Measurements from ENCODE around the gene TAS2R13. TPM values are rescaled to one million over a fixed set of nuclear protein-coding genes. Genes with fewer than 3 reads are reported as not detected.

TAS2R13 gene
- total RNA-seq, 3 donors from 2014 or later, result 3.5 to 6.9 (median 5.9) TPM

- no peak for DNase-seq (ENCODE audit: low spot score in 2 of 2)
- no peaks in the 10 kb centered on the region for H3K36me3 ChIP-seq
- H3K4me1 ChIP-seq, result no peaks in the 10 kb centered on the region
- no peak overlapping the region for H3K4me3 ChIP-seq
- H3K9me3 ChIP-seq, result peaks cover 26 to 27% of the 10 kb centered on the region in 2 donors
- intact Hi-C loops (cut with DNase I; ENCODE audit: low total_unique reads), result no loop called here
- H3K27ac ChIP-seq, result no peak overlapping the region
- H3K27me3 ChIP-seq, result no peaks in the 10 kb centered on the region
- TF ChIP-seq POLR2AphosphoS5 (IDR thresholded peaks at IDR 0.05) (no peak), POLR2A (IDR thresholded peaks at IDR 0.05) (no peak), CTCF (IDR thresholded peaks at IDR 0.05) (no peak)
Observed at GRCh38 chr12:10900972-10901371, 8.4 kb downstream of the TAS2R13 start.

GRCh38 chr12:10900530-10900929, 8.8 kb downstream of the TAS2R13 start:
- intact Hi-C loops (cut with DNase I; ENCODE audit: low total_unique reads), result no loop called here
- H3K4me1 ChIP-seq, result no peaks in the 10 kb centered on the region
- H3K36me3 ChIP-seq, result no peaks in the 10 kb centered on the region
- no peak overlapping the region for H3K4me3 ChIP-seq
- H3K9me3 ChIP-seq, result peaks cover 26 to 27% of the 10 kb centered on the region in 2 donors
- H3K27ac ChIP-seq, result no peak overlapping the region
- TF ChIP-seq POLR2A (IDR thresholded peaks at IDR 0.05) (no peak), CTCF (IDR thresholded peaks at IDR 0.05) (no peak), POLR2AphosphoS5 (IDR thresholded peaks at IDR 0.05) (no peak)
- H3K27me3 ChIP-seq, result no peaks in the 10 kb centered on the region
- no peak for DNase-seq (ENCODE audit: low spot score in 2 of 2)

- no peaks in the 10 kb centered on the region for H3K27me3 ChIP-seq
- TF ChIP-seq POLR2AphosphoS5 (IDR thresholded peaks at IDR 0.05), result no peak
- TF ChIP-seq POLR2A (IDR thresholded peaks at IDR 0.05), result no peak
- no peak for TF ChIP-seq CTCF (IDR thresholded peaks at IDR 0.05)
- DNase-seq (ENCODE audit: low spot score in 2 of 2), result no peak
Observed at GRCh38 chr12:10896854-10897253, 12.5 kb downstream of the TAS2R13 start.

GRCh38 chr12:10891937-10892336, 17.4 kb downstream of the TAS2R13 start:
- Histone ChIP-seq H3K4me1 (no peaks in the 10 kb centered on the region), H3K9me3 (no peaks in the 10 kb centered on the region), H3K4me3 (no peak overlapping the region), H3K36me3 (no peaks in the 10 kb centered on the region), H3K27ac (no peak overlapping the region), H3K27me3 (no peaks in the 10 kb centered on the region)
- intact Hi-C loops (cut with DNase I; ENCODE audit: low total_unique reads), result no loop called here
- TF ChIP-seq CTCF (IDR thresholded peaks at IDR 0.05) (no peak), POLR2AphosphoS5 (IDR thresholded peaks at IDR 0.05) (no peak), POLR2A (IDR thresholded peaks at IDR 0.05) (no peak)
- no peak for DNase-seq (ENCODE audit: low spot score in 2 of 2)

More at GRCh38 chr12:10896854-10897253, 12.5 kb downstream of the TAS2R13 start:
- intact Hi-C loops (cut with DNase I; ENCODE audit: low total_unique reads), result no loop called here
- Histone ChIP-seq H3K27ac (no peak overlapping the region), H3K36me3 (no peaks in the 10 kb centered on the region), H3K4me1 (no peaks in the 10 kb centered on the region), H3K9me3 (peaks cover 0 to 5% of the 10 kb centered on the region in 2 donors), H3K4me3 (no peak overlapping the region)

- TF ChIP-seq POLR2AphosphoS5 (IDR thresholded peaks at IDR 0.05) (no peak), POLR2A (IDR thresholded peaks at IDR 0.05) (no peak), CTCF (IDR thresholded peaks at IDR 0.05) (no peak)
- H3K9me3 ChIP-seq, result no peaks in the 10 kb centered on the region
- DNase-seq (ENCODE audit: low spot score in 2 of 2), result no peak
- no peak overlapping the region for H3K27ac ChIP-seq
- H3K4me1 ChIP-seq, result no peaks in the 10 kb centered on the region
- no peaks in the 10 kb centered on the region for H3K27me3 ChIP-seq
- intact Hi-C loops (cut with DNase I; ENCODE audit: low total_unique reads), result no loop called here
- no peak overlapping the region for H3K4me3 ChIP-seq
- H3K36me3 ChIP-seq, result no peaks in the 10 kb centered on the region
Observed at GRCh38 chr12:10889226-10889625, 20.1 kb downstream of the TAS2R13 start.
